ENCODE measurements around the gene BAG3. TPM values are rescaled to one million over a fixed set of nuclear protein-coding genes. Genes with fewer than 3 reads are reported as not detected.

BAG3 gene
- total RNA-seq, 1 experiment from 2014 or later, result 57.0 TPM

DNA sequence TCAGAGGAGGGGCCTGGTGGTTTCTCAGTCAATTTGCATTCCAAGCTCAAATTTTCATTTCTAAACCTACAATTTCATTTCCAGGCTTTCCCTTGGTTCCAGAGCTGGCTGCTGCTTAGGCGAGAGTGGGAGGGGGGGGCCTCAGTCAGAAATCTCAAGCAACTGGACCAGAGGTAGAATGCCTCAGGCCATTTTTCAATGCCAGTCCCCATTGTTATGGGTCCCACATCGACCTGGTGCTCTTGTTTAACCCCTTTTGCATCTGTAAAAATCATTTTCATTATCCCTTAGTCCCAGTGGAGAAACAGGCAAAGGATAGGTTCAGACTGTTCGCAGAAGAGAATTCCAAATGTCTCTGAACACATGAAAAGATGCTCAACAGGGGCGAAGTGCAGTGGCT lies 13.5 kb upstream of the BAG3 start:
- Histone ChIP-seq H3K4me1 (ENCODE audit: control insufficient read depth in 1 of 2, insufficient read depth in 2 of 2, low read length in 2 of 2) (no peaks in the 10 kb centered on the region), H4K20me1 (ENCODE audit: insufficient read depth) (no peaks in the 10 kb centered on the region), H3K4me3 (replicated peaks in 1 of 2; ENCODE audit: low read depth in 1 of 2, low read length in 2 of 2) (no peak overlapping the region), H3K27ac (ENCODE audit: low read depth, low read length) (no peak overlapping the region), H3K9me3 (ENCODE audit: control insufficient read depth in 1 of 2, insufficient read depth in 1 of 2, low read depth in 1 of 2, low read length in 2 of 2) (no peaks in the 10 kb centered on the region), H3K9ac (ENCODE audit: low read length) (no peak overlapping the region), H3K27me3 (ENCODE audit: insufficient read depth, low read length) (no peaks in the 10 kb centered on the region), H2AFZ (ENCODE audit: low read depth, low read length, poor library complexity, severe bottlenecking) (no peak overlapping the region), H3K36me3 (ENCODE audit: control insufficient read depth in 1 of 2, insufficient read depth in 2 of 2, low read length in 2 of 2) (no peaks in the 10 kb centered on the region), H3K4me2 (ENCODE audit: low read length) (no peak overlapping the region), H3K79me2 (ENCODE audit: insufficient read depth, low read length) (no peaks in the 10 kb centered on the region), H3K9me2 (ENCODE audit: insufficient read depth) (no peaks in the 10 kb centered on the region)
- no TSS peak for BruUV-seq (replicated peaks)
- TF ChIP-seq ATF3 (IDR thresholded peaks at IDR 0.05) (no peak), ZBTB33 (IDR thresholded peaks at IDR 0.05; ENCODE audit: extremely low read depth, insufficient replicate concordance, low read length) (no peak), CBX3 (IDR thresholded peaks at IDR 0.05; ENCODE audit: low read depth) (no peak)
- RAD21 ChIA-PET (ENCODE audit: low non-redundant PET in 1 of 2, low total read pairs in 2 of 2, uncharacterized antibody in 2 of 2, unreplicated experiment in 2 of 2), result no interaction called here
- CTCF ChIA-PET, result no interaction called here
- DNase-seq (ENCODE audit: low read depth, low spot score), result no peak
- POLR2A ChIA-PET, result no interaction called here
- ATAC-seq, result no peak
- intact Hi-C loops (cut with micrococcal nuclease), result no loop called here

GRCh38 chr10:119638982-119639381 lies 12.2 kb upstream of the BAG3 start:
- no peak overlapping the region for H3K27ac ChIP-seq (ENCODE audit: low read depth, low read length)
- H3K36me3 ChIP-seq (ENCODE audit: control insufficient read depth in 1 of 2, insufficient read depth in 2 of 2, low read length in 2 of 2), result no peaks in the 10 kb centered on the region
- H3K9ac ChIP-seq (ENCODE audit: low read length), result no peak overlapping the region
- TF ChIP-seq REST (IDR thresholded peaks at IDR 0.05; ENCODE audit: low read depth) (no peak), MAX (IDR thresholded peaks at IDR 0.05) (no peak)
- DNase-seq (ENCODE audit: low read depth, low spot score) (no peak), ATAC-seq (no peak)
- H3K27me3 ChIP-seq (ENCODE audit: insufficient read depth, low read length), result no peaks in the 10 kb centered on the region
- no peaks in the 10 kb centered on the region for H3K9me3 ChIP-seq (ENCODE audit: control insufficient read depth in 1 of 2, insufficient read depth in 1 of 2, low read depth in 1 of 2, low read length in 2 of 2)
- H3K9me2 ChIP-seq (ENCODE audit: insufficient read depth), result no peaks in the 10 kb centered on the region
- intact Hi-C loops (cut with micrococcal nuclease), result no loop called here
- H3K4me2 ChIP-seq (ENCODE audit: low read length), result no peak overlapping the region
- H4K20me1 ChIP-seq (ENCODE audit: insufficient read depth), result no peaks in the 10 kb centered on the region
- no TSS peak for BruUV-seq (replicated peaks)
- ChIA-PET POLR2A (no interaction called here), CTCF (no interaction called here), RAD21 (ENCODE audit: low non-redundant PET in 1 of 2, low total read pairs in 2 of 2, uncharacterized antibody in 2 of 2, unreplicated experiment in 2 of 2) (no interaction called here)
- H2AFZ ChIP-seq (ENCODE audit: low read depth, low read length, poor library complexity, severe bottlenecking), result no peak overlapping the region
- H3K4me3 ChIP-seq (replicated peaks in 1 of 2; ENCODE audit: low read depth in 1 of 2, low read length in 2 of 2), result no peak overlapping the region
- H3K79me2 ChIP-seq (ENCODE audit: insufficient read depth, low read length), result no peaks in the 10 kb centered on the region
- no peaks in the 10 kb centered on the region for H3K4me1 ChIP-seq (ENCODE audit: control insufficient read depth in 1 of 2, insufficient read depth in 2 of 2, low read length in 2 of 2)
